OCI-LY7 (cell line): Measurements from ENCODE around the gene CD200. TPM values are rescaled to one million over a fixed set of nuclear protein-coding genes. Genes with fewer than 3 reads are reported as not detected.

Experiments
- BruUV-seq: library from RNA; stranded (reverse); fragments of 400-500 nt; replicated peaks from 2 replicates; lab custom pipeline; 2021; lab: Mats Ljungman, UMichigan
- CTCF ChIA-PET: fragments of 300-600 bp; sonication (Branson Sonifier 250); formaldehyde crosslinking; loops from one replicate; lab custom pipeline; 2022; ENCODE audit warnings: antibody characterized with exemption; ENCODE audit not compliant: unreplicated experiment; lab: Charles Lee
- POLR2A ChIA-PET: fragments of 300-600 bp; sonication (Branson Sonifier 250); formaldehyde crosslinking; loops from one replicate; lab custom pipeline; 2022; ENCODE audit warnings: antibody characterized with exemption; lab: Charles Lee
- DNase-seq: peaks from one replicate; pipeline ENCODE4 v3.0.0-alpha.2; 2015; ENCODE audit warnings: low spot score
- H2AFZ ChIP-seq: fragments of 200-600 bp; sonication (generic), shearing (Covaris generic); 2 replicates; pipeline ENCODE4 v1.6.1; 2014; ENCODE audit warnings: mild to moderate bottlenecking, antibody characterized with exemption, low read length, moderate library complexity
- H3K27ac ChIP-seq: fragments of 200-600 bp; sonication (generic); 2 replicates; pipeline ENCODE4 v1.5.1; 2014; ENCODE audit warnings: mixed run types, low read depth, mild to moderate bottlenecking, moderate library complexity, low read length, inconsistent platforms; ENCODE audit not compliant: poor library complexity, severe bottlenecking
- H3K36me3 ChIP-seq: fragments of 200-600 bp; sonication (generic); 2 replicates; pipeline ENCODE4 v1.6.1; 2014; ENCODE audit warnings: mild to moderate bottlenecking, antibody characterized with exemption, low read length, moderate library complexity, mixed read lengths; ENCODE audit not compliant: insufficient read depth
- H3K4me1 ChIP-seq: fragments of 200-600 bp; sonication (generic); 2 replicates; pipeline ENCODE4 v1.5.1; 2014; ENCODE audit warnings: mild to moderate bottlenecking, low read length; ENCODE audit not compliant: insufficient read depth, poor library complexity, severe bottlenecking
- H3K4me2 ChIP-seq: fragments of 200-600 bp; sonication (generic); 2 replicates; pipeline ENCODE4 v1.6.1; 2014; ENCODE audit warnings: mild to moderate bottlenecking, low read length
- H3K4me3 ChIP-seq: fragments of 200-600 bp; sonication (generic); 2 replicates; pipeline ENCODE4 v1.5.1; 2014; ENCODE audit warnings: mild to moderate bottlenecking, low read depth, low read length; ENCODE audit not compliant: poor library complexity, severe bottlenecking
- H3K79me2 ChIP-seq: fragments of 200-600 bp; sonication (generic); 2 replicates; pipeline ENCODE4 v1.6.1; 2016; ENCODE audit warnings: low read depth, mild to moderate bottlenecking, low read length, moderate library complexity, mixed read lengths; ENCODE audit not compliant: insufficient read depth
- H3K9me2 ChIP-seq: fragments of 200-600 bp; sonication (generic); 2 replicates; pipeline ENCODE4 v1.6.1; 2016; ENCODE audit warnings: mild to moderate bottlenecking, low read length, mixed read lengths; ENCODE audit not compliant: insufficient read depth
- H3K9me3 ChIP-seq: fragments of 200-600 bp; sonication (generic); 2 replicates; pipeline ENCODE4 v1.6.1; 2014; ENCODE audit warnings: mild to moderate bottlenecking, mixed run types, low read length, mixed read lengths
- H4K20me1 ChIP-seq: fragments of 200-600 bp; sonication (generic); 2 replicates; pipeline ENCODE4 v1.6.1; 2014; ENCODE audit warnings: mild to moderate bottlenecking, antibody characterized with exemption, low read length, moderate library complexity, mixed read lengths; ENCODE audit not compliant: insufficient read depth
- EZH2phosphoT487 ChIP-seq: fragments of 200-600 bp; sonication (generic); IDR thresholded peaks from 2 replicates; pipeline ENCODE4 v1.6.1; 2018; ENCODE audit warnings: low read depth, borderline replicate concordance, mild to moderate bottlenecking, mixed run types, antibody characterized with exemption, low read length, moderate library complexity, mixed read lengths
- intact Hi-C: fragments of 100-400 bp; cut with micrococcal nuclease; formaldehyde crosslinking; loops from one replicate; pipeline ENCODE4 v1.10.0; 2022; ENCODE audit not compliant: unreplicated experiment
- total RNA-seq, 2 experiments: library from RNA; depleted of rRNA in 1 of 2; stranded (reverse); fragments of >200 nt in 1 of 2; shearing (Covaris generic) in 1 of 2; gene quantifications; 2 replicates each; pipeline ENCODE4 v1.2.3, GENCODE V29; 2014 to 2022
- TF ChIP-seq, protein P1 (sequence below): fragments of 200-600 bp; sonication (generic); conservative IDR thresholded peaks from 2 replicates; pipeline ENCODE4 v1.5.1; 2014; ENCODE audit warnings: mild to moderate bottlenecking, antibody characterized with exemption, low read length, moderate library complexity, mixed read lengths

Gene CD200
- total RNA-seq, 2 experiments from 2014 or later, result not detected

DNA sequence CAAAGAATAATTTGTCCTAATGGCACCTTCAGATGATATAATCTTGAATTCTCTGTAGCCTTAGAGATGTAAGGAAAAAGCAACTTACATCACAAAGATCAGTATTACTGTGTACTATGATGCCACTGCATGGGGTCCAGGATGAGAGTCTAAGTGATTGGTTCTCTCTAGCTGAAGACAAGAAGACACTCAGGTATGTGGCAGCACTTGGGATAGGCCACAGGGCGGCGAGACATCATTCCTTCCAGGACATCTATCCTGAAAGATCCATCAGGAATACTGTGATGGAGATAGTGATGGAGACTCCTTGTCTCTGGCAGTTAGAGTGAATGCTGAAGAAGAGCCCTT, 2.5 kb downstream of the CD200 start:
- H3K9me3 ChIP-seq, result no peaks in the 10 kb centered on the region
- ChIA-PET POLR2A (no interaction called here), CTCF (no interaction called here)
- BruUV-seq, result no TSS peak
- DNase-seq, result no peak
- no peaks in the 10 kb centered on the region for H4K20me1 ChIP-seq
- no peak overlapping the region for H3K4me2 ChIP-seq
- intact Hi-C loops, result no loop called here
- no peak for TF ChIP-seq EZH2phosphoT487
- TF ChIP-seq, protein P1, sequence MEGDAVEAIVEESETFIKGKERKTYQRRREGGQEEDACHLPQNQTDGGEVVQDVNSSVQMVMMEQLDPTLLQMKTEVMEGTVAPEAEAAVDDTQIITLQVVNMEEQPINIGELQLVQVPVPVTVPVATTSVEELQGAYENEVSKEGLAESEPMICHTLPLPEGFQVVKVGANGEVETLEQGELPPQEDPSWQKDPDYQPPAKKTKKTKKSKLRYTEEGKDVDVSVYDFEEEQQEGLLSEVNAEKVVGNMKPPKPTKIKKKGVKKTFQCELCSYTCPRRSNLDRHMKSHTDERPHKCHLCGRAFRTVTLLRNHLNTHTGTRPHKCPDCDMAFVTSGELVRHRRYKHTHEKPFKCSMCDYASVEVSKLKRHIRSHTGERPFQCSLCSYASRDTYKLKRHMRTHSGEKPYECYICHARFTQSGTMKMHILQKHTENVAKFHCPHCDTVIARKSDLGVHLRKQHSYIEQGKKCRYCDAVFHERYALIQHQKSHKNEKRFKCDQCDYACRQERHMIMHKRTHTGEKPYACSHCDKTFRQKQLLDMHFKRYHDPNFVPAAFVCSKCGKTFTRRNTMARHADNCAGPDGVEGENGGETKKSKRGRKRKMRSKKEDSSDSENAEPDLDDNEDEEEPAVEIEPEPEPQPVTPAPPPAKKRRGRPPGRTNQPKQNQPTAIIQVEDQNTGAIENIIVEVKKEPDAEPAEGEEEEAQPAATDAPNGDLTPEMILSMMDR, result no peak
- no peaks in the 10 kb centered on the region for H3K4me1 ChIP-seq
- no peaks in the 10 kb centered on the region for H3K9me2 ChIP-seq
- H3K4me3 ChIP-seq, result no peak overlapping the region
- no peaks in the 10 kb centered on the region for H3K79me2 ChIP-seq
- H3K36me3 ChIP-seq, result no peaks in the 10 kb centered on the region
- no peak overlapping the region for H2AFZ ChIP-seq
- H3K27ac ChIP-seq, result no peak overlapping the region

DNA sequence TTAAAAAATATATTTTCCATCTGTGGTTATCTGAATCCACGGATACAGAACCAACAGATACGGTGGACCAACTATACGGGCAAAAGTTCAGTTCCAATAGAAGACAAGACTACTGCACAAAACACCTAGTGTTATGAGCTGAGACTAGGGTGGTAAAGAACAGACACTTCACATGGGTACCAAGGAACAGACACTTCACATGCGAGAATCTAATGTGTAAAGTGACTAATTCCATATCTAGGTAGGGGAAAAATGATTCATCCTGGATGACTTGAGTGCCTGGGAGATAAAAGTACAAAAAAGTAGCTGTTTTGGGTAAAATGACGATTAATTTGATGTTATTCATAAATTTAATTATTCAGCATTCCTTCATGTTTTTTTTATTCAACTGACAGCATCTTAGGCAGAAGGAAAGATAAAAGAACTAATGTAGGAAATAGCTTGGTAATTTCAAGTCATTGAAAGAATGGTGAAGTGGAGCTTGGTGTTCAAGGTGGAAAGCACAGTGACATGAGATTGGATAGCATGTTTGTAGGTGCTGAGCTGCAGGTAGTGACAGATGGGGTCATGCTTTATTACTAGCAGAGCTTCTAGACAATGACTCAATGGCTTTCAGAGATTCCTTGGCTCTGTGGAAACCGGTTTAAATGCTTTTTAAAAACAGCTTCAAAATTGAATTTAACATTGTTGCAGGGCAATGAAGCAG, 5.2 kb downstream of the CD200 start:
- no peak overlapping the region for H3K27ac ChIP-seq
- no peaks in the 10 kb centered on the region for H3K79me2 ChIP-seq
- H3K9me2 ChIP-seq, result no peaks in the 10 kb centered on the region
- POLR2A ChIA-PET, result interaction anchor here (0.8 to 1.1 kb wide), 4 partner anchors 13 to 238 kb away, joined by 3 to 4 read pairs (median 3); no protein-coding TSS in a partner anchor
- intact Hi-C loops, result no loop called here
- no peak overlapping the region for H3K4me3 ChIP-seq
- CTCF ChIA-PET, result interaction anchor here (0.5 kb wide), 1 partner anchor 109 kb away, joined by 3 read pairs; no protein-coding TSS in a partner anchor
- no peaks in the 10 kb centered on the region for H4K20me1 ChIP-seq
- BruUV-seq, result no TSS peak
- H3K4me2 ChIP-seq, result no peak overlapping the region
- no peak overlapping the region for H2AFZ ChIP-seq
- H3K36me3 ChIP-seq, result no peaks in the 10 kb centered on the region
- DNase-seq, result no peak
- TF ChIP-seq, protein P1, result no peak
- no peak for TF ChIP-seq EZH2phosphoT487
- no peaks in the 10 kb centered on the region for H3K4me1 ChIP-seq
- no peaks in the 10 kb centered on the region for H3K9me3 ChIP-seq

DNA sequence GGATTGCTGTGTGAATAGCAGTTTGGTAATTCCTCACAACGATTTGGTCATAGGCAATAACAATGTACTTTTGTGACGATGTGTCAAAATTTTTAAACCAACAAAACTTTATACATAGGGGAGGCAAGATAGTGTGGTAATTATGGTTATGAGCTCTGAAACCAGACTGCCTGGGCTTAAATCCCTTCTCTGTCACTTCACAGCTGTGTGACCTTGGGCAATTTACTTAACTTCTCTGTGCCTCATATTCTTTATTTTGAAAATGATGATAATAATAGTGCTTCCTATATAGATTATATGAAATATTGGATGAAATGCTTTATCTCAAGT, 5.7 kb downstream of the CD200 start:
- Histone ChIP-seq H3K4me2 (no peak overlapping the region), H3K36me3 (no peaks in the 10 kb centered on the region), H3K9me2 (no peaks in the 10 kb centered on the region), H4K20me1 (no peaks in the 10 kb centered on the region), H3K27ac (no peak overlapping the region), H3K79me2 (no peaks in the 10 kb centered on the region), H3K4me3 (no peak overlapping the region), H3K4me1 (no peaks in the 10 kb centered on the region), H3K9me3 (no peaks in the 10 kb centered on the region), H2AFZ (no peak overlapping the region)
- CTCF ChIA-PET, result no interaction called here
- TF ChIP-seq, protein P1, result no peak
- no peak for TF ChIP-seq EZH2phosphoT487
- BruUV-seq, result no TSS peak
- POLR2A ChIA-PET, result interaction anchor here (0.8 to 1.1 kb wide), 4 partner anchors 13 to 239 kb away, joined by 3 to 4 read pairs (median 3); no protein-coding TSS in a partner anchor
- no peak for DNase-seq
- intact Hi-C loops, result no loop called here
